8988T (cell line): ENCODE measurements around the gene SPSB2.
A peak's percentile ranks its signal among the peaks of the same experiment; 100 is the strongest.
"Not testable (repeated sequence)": the region's sequence is repeated elsewhere in the genome, so short reads cannot be mapped to it uniquely, and the experiment has no call there.

ENCODE experiments used
- DNase-seq: peaks from one replicate; pipeline ENCODE4 v3.0.0; 2011

The SPSB2 gene

GRCh38 chr12:6869049-6870021, 3.8 kb downstream of the SPSB2 start:
- no peak for DNase-seq

- no peak for DNase-seq
Measured at GRCh38 chr12:6868211-6869048, 4.7 kb downstream of the SPSB2 start.

GRCh38 chr12:6867413-6868210, 5.5 kb downstream of the SPSB2 start, which contains the start of gene TPI1:
Gene TPI1, plus strand, starts transcription at chr12:6867531. Its CDS starts 36 bp downstream, at chr12:6867567.
- DNase-seq: peak; percentile 71

- no peak for DNase-seq
Measured at GRCh38 chr12:6866920-6867412, 6.1 kb downstream of the SPSB2 start.

DNA sequence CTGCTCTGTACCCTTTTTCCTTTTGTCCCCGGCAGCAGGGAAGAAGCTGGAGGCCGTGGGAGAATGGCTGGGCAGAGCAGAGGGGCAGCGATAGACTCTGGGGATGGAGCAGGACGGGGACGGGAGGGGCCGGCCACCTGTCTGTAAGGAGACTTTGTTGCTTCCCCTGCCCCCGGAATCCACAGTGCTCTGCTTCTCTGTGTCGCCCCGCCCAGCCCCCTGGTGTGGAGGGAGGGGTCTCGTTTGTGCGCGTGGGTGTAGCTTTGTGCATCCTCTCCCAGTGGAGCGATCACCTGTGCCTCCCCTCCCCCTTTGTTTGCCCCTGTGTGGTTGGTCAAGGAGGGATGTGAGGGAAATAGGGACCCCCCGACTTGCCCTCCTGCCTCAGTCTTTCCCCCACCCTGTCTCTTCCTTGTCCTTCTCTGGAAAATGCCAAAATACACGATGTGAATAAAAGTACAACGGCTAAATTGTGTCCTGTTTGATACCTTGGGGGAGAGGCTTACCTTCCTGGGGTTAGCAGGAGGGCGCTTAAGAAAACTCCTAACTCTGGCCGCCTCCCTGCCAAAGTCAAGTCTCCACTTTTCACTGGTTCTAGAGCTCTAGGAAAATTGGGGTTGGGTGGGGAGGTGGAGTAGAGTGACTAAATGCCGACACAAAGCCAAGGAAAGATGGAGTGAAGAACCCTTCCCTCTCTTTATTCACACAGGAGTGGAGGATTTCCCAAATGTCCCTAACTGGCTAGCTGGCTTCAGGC, 6.8 kb downstream of the SPSB2 start:
- no peak for DNase-seq

- not testable (repeated sequence) for DNase-seq
Measured at GRCh38 chr12:6865307-6865706, 7.8 kb downstream of the SPSB2 start.

GRCh38 chr12:6863586-6864321, 9.3 kb downstream of the SPSB2 start:
- no peak for DNase-seq

- no peak for DNase-seq
Measured at GRCh38 chr12:6863033-6863432, 10.1 kb downstream of the SPSB2 start.

DNA sequence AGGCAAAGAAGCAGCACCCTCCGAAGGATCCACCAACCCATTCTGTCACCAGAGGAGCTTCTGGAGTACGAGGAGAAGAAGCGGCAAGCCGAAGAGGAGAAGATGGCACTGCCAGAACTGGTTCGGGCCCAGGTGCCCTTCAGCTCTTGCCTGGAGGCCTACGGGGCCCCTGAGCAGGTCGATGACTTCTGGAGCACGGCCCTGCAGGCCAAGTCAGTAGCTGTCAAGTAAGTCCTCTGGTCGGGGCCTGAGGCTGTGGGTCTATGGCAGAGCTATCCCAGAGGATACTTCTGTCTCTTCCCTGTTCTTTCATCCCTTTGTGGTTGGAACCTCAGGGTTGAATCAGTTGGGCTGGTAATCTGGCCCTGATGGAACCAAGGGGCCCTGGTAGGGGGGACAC, 11.7 kb downstream of the SPSB2 start:
- no peak for DNase-seq

GRCh38 chr12:6860942-6861341, 12.2 kb downstream of the SPSB2 start:
- DNase-seq: no peak

GRCh38 chr12:6860116-6860515, 13.0 kb downstream of the SPSB2 start:
- no peak for DNase-seq

- DNase-seq: no peak
Measured at GRCh38 chr12:6858799-6859198, 14.3 kb downstream of the SPSB2 start.

- DNase-seq: no peak
Measured at GRCh38 chr12:6855322-6855721, 17.8 kb downstream of the SPSB2 start.

- DNase-seq: no peak
Measured at GRCh38 chr12:6854036-6854435, 19.1 kb downstream of the SPSB2 start.

GRCh38 chr12:6853626-6854025, 19.5 kb downstream of the SPSB2 start:
- no peak for DNase-seq

DNA sequence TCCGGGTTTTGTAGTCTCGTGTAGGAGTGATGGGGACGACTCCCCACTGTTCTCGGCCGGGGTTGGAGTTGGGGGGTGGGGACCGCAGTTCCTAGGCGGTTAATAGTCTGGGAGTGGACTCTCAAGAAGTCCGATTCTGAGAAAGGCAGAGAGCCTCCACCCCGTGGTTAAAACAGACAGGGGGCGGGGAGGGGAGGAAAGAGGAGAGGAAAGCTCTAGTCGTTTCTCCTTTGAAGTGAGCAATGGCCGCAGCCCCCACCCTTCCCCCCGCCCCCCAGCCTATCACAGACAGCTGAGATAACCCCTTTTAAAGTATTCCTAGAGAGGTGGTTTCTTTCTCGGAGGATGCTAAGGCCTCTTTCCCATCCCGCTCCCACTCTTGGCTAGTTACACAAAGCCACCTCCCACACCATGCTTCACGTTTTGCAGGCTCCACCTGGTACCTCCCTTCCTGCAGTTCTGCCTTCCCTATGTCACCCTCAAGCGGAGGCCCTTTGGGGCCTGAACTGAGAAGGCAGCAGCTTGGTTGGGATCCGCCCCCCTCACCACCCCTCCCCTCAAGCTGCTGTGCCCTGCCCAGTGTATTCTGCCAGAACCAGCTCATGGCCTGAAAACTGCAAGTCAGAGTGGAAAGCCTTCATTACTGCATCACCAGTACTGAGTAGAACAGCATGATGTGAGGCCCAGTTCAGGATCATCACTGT, 20.3 kb downstream of the SPSB2 start:
- no peak for DNase-seq

DNA sequence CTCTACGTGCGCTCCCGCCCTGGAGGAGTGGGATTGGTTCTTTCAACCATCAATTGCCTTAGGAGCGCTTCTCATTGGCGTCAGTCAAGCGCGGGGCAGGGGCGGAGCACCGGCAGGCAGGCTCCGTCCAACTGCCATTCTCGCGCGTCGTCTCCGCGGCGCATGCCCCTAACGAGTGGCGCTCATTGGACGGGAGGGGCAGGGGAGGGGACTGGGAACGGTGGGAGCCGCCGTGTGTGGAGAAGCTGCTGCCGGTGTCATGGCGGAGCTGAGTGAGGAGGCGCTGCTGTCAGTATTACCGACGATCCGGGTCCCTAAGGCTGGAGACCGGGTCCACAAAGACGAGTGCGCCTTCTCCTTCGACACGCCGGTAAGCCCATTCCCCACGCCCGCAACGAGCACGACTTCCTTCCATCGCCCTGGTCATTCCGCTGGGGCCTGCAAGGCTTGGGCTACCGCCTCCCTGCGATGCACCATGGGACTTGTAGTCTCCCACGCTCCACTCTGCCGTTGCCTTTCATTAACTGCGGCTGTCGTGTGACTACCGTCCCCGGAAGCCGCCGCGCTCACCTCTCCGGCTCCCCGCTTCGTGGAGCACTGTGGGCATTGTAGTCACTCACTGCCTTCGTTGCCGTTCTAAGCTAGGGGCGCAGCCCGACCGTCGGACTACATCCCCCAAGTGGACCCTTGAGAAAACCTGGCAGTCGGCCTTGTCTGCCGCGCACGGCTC, 21.0 kb downstream of the SPSB2 start, which contains the start of gene USP5:
TSS of gene USP5 (plus strand) at position 230 of the 730 bp plus-strand sequence. CDS start at position 260, 30 bp downstream.
- peak; percentile 81 for DNase-seq

DNA sequence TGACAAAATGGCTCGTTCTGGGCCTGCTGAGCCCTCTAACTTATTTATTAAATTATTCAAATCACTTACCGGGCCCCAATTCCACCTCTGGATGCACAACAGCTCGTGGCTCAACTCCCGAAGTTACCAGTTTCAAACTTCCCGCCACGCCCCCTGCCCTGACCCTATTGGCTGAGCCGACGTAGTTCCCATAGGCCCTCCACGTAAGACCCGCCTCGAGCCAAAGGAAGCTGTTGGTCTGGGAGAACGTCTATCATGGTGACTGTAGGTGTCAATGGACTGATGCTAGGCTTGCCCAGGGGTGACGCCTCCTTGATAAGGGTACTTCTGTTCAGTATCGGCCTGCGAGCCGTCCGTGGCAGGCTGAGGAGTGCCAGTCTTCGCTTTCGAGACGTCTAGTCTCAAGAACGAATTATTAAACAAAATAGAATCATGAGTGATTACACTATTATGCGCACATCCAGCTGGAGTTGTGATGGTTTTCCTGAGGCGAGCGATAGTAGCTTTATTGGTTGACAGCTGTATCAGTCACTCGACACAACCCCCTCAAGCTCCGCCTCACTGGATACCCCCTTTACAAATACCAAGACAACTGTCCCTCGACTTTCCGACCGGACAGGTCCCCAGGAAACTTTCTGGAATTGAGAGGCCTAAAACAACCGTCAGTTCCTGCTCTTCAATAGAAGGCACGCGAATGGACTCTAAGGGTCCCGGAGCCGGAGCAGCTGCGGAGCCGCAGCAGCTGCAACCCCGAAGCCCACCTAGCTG, 21.8 kb downstream of the SPSB2 start, which contains the start of gene CDCA3:
TSS of gene CDCA3 (minus strand) at position 134 of the 768 bp plus-strand sequence. CDS start 334 bp downstream, outside the sequence.
- DNase-seq: peak; percentile 95

DNA sequence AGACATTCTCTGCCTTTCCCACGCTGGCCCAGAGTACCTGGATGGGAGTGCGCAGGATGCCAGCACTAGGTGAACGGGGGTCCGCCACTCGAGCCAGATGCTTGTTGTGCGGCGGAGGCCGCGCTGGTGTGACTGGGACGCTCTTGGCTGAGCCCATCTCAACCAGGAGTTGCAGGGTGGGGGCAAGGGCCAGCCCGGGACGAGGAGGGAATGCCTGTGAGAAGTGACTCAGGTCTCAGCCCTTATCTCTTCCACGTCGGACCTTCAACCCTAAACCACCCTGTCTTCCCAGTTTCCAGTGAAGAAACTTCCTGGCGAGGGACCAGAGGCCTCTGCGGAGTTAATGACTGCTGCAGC, 22.3 kb downstream of the SPSB2 start:
- no peak for DNase-seq
